ENCODE data around the gene THSD7B.

Gene THSD7B

DNA sequence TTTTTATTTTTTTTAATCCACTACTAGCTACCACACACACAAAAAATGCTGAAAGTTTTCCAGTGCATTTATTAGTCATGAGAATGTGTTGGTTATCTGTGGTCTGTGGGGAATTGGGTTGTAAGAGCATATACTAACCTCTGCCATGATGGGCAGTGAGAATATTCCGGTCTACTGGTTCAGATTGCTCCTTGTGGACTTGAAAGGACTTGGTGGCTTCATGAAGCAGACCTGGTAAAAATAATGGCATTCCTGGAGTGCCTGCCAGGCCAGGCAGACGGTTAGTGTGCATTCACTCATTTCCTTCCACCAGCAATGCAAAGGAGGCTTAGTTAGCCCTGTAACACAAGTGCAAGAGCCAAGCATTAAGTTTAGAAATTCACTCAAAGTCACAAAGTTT lies 150.8 kb downstream of the THSD7B start:
- DNase-seq (ENCODE audit: low spot score): no peak

GRCh38 chr2:136917411-136917881 lies 152.1 kb downstream of the THSD7B start:
- no peak for DNase-seq (ENCODE audit: low spot score)
- no peak for TF ChIP-seq CTCF (conservative IDR thresholded peaks at IDR 0.05; ENCODE audit: low read depth)
- no peak overlapping the region for H3K27ac ChIP-seq
- POLR2A ChIA-PET (ENCODE audit: low non-redundant PET): no interaction called here
- CTCF ChIA-PET: no interaction called here

More for the DNA sequence above, 150.8 kb downstream of the THSD7B start:
- H3K27ac ChIP-seq: no peak overlapping the region
- POLR2A ChIA-PET (ENCODE audit: low non-redundant PET): no interaction called here
- CTCF ChIA-PET: no interaction called here
- TF ChIP-seq CTCF (conservative IDR thresholded peaks at IDR 0.05; ENCODE audit: low read depth): no peak

DNA sequence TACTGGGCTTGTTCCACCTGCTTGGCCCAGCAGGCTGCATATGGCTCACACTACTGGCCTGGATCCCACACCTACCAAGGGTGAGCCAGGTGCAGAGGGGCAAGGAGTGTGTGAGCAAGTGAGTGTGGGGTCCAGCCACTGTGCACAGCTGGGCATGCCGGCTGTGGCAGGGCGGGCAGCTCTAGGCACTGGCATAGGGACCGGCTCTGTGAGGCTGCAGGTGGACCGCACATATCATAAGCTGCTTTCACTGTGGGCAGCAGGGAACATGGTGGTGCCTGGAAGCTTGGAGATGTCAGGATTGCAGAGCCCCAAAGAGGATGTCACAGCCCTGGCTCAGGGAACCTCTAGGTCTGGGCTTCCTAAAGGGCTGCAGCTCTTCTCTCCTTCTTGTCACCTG lies 154.3 kb downstream of the THSD7B start:
- TF ChIP-seq CTCF (conservative IDR thresholded peaks at IDR 0.05; ENCODE audit: low read depth): no peak
- no peak overlapping the region for H3K27ac ChIP-seq
- DNase-seq (ENCODE audit: low spot score): no peak
- CTCF ChIA-PET: interaction anchor here (0.7 kb wide), 1 partner anchor 919 kb away, joined by 4 read pairs; no protein-coding TSS in a partner anchor
- POLR2A ChIA-PET (ENCODE audit: low non-redundant PET): no interaction called here

DNA sequence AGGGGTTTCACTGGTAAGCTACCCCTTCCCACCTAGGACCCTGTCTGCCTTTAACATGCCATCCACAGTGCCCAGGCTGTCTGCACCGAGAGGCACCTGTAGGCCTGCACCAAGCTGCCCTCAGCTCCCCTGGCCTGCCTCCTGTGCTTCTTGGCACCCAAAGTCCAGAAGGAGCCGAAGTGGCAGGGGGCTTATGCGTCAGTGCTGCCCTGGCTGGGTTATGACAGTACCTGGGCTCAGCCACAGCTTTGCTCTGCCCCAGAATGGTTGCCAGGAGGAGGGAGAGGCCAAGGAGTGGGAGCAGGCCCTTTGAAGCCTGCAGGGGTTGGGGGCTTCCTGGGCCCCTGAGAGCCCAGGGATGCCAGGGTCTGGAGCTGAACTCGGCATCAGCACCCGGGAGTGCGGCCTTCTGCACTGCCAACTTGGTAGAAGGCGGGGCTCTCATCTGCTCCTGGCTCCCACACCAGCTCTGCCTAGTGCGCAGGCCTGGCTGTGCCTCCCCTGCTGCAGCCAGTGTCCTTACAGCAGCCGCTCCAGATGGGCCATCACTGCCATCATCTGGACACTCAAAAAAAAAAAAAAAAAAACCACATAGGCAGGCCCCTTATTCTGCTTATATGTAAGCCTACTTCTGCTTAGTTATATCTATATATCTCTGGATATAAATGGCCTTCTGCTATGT lies 155.4 kb downstream of the THSD7B start:
- DNase-seq (ENCODE audit: low spot score): no peak
- no peak for TF ChIP-seq CTCF (conservative IDR thresholded peaks at IDR 0.05; ENCODE audit: low read depth)
- ChIA-PET CTCF (no interaction called here), POLR2A (ENCODE audit: low non-redundant PET) (no interaction called here)
- H3K27ac ChIP-seq: no peak overlapping the region

DNA sequence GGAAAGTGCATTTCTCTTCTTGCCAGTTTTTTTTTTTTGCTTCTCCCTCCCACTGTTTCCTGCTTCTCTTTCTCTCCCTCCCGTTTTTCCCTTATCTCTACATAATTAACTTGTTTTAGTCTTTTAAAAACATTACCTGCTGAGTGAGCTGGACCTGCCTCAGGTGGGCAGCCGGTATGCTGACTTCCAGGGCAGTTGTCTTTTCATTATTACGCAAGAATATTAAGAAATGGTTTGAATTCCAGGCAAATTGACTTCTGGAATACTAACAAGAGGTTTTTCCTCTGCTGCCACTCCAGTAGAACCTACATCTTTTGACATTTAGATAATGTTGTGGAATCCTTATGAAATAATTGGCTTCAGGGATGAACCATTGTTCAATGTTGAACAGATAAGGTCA lies 161.8 kb downstream of the THSD7B start:
- TF ChIP-seq CTCF (conservative IDR thresholded peaks at IDR 0.05; ENCODE audit: low read depth): no peak
- CTCF ChIA-PET: interaction anchor here (0.6 kb wide), 1 partner anchor 524 kb away, joined by 3 read pairs; no protein-coding TSS in a partner anchor
- POLR2A ChIA-PET (ENCODE audit: low non-redundant PET): no interaction called here
- DNase-seq (ENCODE audit: low spot score): no peak
- no peak overlapping the region for H3K27ac ChIP-seq

DNA sequence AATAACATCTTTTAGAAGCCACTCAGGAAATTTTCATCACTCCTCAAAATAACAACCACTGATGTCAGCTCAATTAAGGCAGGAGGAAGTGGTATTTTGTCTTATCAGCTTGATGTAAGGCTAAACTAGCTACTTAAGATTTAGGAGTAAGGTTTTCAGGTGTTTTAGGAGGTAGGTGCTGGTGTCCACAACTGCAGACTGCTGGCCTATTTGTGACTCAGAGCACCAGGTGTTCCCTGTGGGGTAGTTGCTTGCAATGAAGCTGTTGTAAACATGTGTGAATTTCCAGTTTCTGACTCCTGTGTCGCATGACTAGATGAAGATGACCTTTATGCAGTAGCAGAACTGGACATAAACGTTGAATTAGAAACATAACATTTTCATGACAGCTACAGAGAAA lies 164.2 kb downstream of the THSD7B start:
- no peak for DNase-seq (ENCODE audit: low spot score)
- CTCF ChIA-PET: no interaction called here
- POLR2A ChIA-PET (ENCODE audit: low non-redundant PET): no interaction called here
- TF ChIP-seq CTCF (conservative IDR thresholded peaks at IDR 0.05; ENCODE audit: low read depth): no peak
- H3K27ac ChIP-seq: no peak overlapping the region

All from RWPE1 (cell line).